Heart left ventricle (tissue), 16 donors: ENCODE results near the gene MCM5. TPM values are rescaled to one million over a fixed set of nuclear protein-coding genes. Genes with fewer than 3 reads are reported as not detected.

ENCODE experiments used
- ATAC-seq, 4 donors: fragments of 200-7000 bp; cut with Tn5 transposase; one replicate each; pipeline ENCODE4 v1.9.1; 2020 to 2022; ENCODE audit warnings: moderate library complexity in 4 of 4, mild to moderate bottlenecking in 3 of 4, moderate number of reproducible peaks in 1 of 4
- DNase-seq, 5 donors: peaks; one replicate each; pipeline ENCODE4 v3.0.0-alpha.2; 2020
- H3K27ac ChIP-seq, 12 donors: fragments of 200-600 bp; sonication (generic) in 4 of 12; one replicate each; pipeline versions ENCODE4 v1.5.0 to v1.8.0; 2016 to 2022; ENCODE audit warnings: mild to moderate bottlenecking in 2 of 12
- H3K27me3 ChIP-seq, 9 donors: fragments of 200-600 bp; sonication (generic) in 2 of 9; one replicate each; pipeline versions ENCODE4 v1.5.1 to v1.8.0; 2016 to 2022; ENCODE audit warnings: mild to moderate bottlenecking in 3 of 9
- H3K36me3 ChIP-seq, 9 donors: fragments of 200-600 bp; sonication (generic) in 2 of 9; one replicate each; pipeline versions ENCODE4 v1.5.0 to v1.8.0; 2018 to 2022; ENCODE audit warnings: mild to moderate bottlenecking in 2 of 9
- H3K4me1 ChIP-seq, 12 donors: fragments of 200-600 bp; sonication (generic) in 4 of 12; one replicate each; pipeline versions ENCODE4 v1.5.0 to v1.8.0; 2016 to 2022; ENCODE audit warnings: mild to moderate bottlenecking in 3 of 12
- H3K4me3 ChIP-seq, 12 donors: fragments of 200-600 bp; sonication (generic) in 4 of 12; one replicate each; pipeline versions ENCODE4 v1.5.0 to v1.8.0; 2017 to 2022; ENCODE audit warnings: mild to moderate bottlenecking in 9 of 12, moderate library complexity in 4 of 12
- H3K9me3 ChIP-seq, 12 donors: fragments of 200-600 bp; sonication (generic) in 4 of 12; one replicate each; pipeline versions ENCODE4 v1.5.0 to v1.8.0; 2016 to 2022; ENCODE audit warnings: mild to moderate bottlenecking in 1 of 12
- POLR2A ChIP-seq, 2 donors: fragments of 450-650 bp; IDR thresholded peaks; one replicate each; pipeline ENCODE4 v1.6.1; 2017; ENCODE audit warnings: antibody characterized with exemption in 2 of 2, mild to moderate bottlenecking in 2 of 2, moderate library complexity in 2 of 2
- WGBS, 4 donors: extraction: QIAGEN DNeasy Blood & Tissue Kit in 2 of 4; methylation state at CpG; one replicate each; pipeline versions ENCODE4 v1.1.5 to v1.1.7; 2013 to 2018; 5-methylcytosine and 5-hydroxymethylcytosine counted together
- intact Hi-C, 10 donors: fragments of 100-400 bp; cut with DNase I; formaldehyde crosslinking; loops; one replicate each; pipeline versions ENCODE4 v1.11.1 to v1.14.2; 2022
- long read RNA-seq, 3 donors: library from polyadenylated mRNA; unstranded; transcript quantifications; one replicate each; pipeline ENCODE4 v2.0.0, GENCODE V29; 2020 to 2021
- polyA plus RNA-seq, 2 donors: library from polyadenylated mRNA; stranded (reverse); fragments of 200-250 nt; gene quantifications; one replicate each; pipeline ENCODE4 v1.2.3, GENCODE V29; 2013
- total RNA-seq, 9 donors: library from RNA; depleted of rRNA in 2 of 9; stranded (reverse); fragments of >200 nt in 2 of 9; fragmentation: NEBNext Ultra II Directional in 3 of 9; extraction: Animal tissue kit (Norgen Biotek cat#: 25700) in 3 of 9; gene quantifications; one replicate each; pipeline versions ENCODE4 v1.1.0 to v1.2.4, GENCODE V29; 2016 to 2023
- TF ChIP-seq, protein P1 (sequence below), 12 donors: fragments of 200-600 bp; sonication (generic) in 4 of 12; IDR thresholded peaks; one replicate each; pipeline versions ENCODE4 v1.5.0 to v1.8.0; 2018 to 2022; ENCODE audit warnings: antibody characterized with exemption in 12 of 12, mild to moderate bottlenecking in 5 of 12
- donor health status: ischemic (EF 13 %, LVEDD 7.1; RV severe dilation, severe dysfunction).
- donor health status: healthy with polysubstance abuse.
- donor health status: DM: no; HTN: yes; CAD: no.
- donor health status: DM: no; HTN: no; CAD: no.
- donor health status: ischemic (EF 25% LVEDD 6.9; RV normal size, moderate dysfunction).
- donor health status: ischemic (EF 25% LVEDD 5.7; RV mildly dilated, moderate dysfunction).
- donor health status: healthy.
- donor health status: DM: yes; HTN: yes; CAD: no.
- donor health status: ischemic (EF 35%, LVEDD 5.7; RV mildly dilated, moderate dysfunction).
- donor health status: nonischemic (EF 11% LVEDD 7.7; RV severe dilation, severe dysfunction).
- donor health status: DM: yes; HTN: yes; CAD: no.
- donor health status: PGD.
- donor health status: ischemic (EF 29% LVEDD 5.4; RV normal size, mild dysfunction).
- donor health status: nonischemic (EF 23%, LVEDD 6.1; RV moderate dilation, normal function).

MCM5 gene
- total RNA-seq (10 to 100 TPM in 5 of 9 donors, 1 to 10 TPM in 4; 7.3 to 30.2 (median 12.3) TPM), polyA plus RNA-seq (10 to 100 TPM in 1 of 2 donors, 1 to 10 TPM in 1; 5.9 to 14.0 TPM)
- long read RNA-seq, donor 1, transcript MCM5-201 (17 exons, 3,534 nt), result major isoform, 14 of 18 reads
- long read RNA-seq, donor 1, partial matches to known transcripts, result 4 of 18 reads
- long read RNA-seq, donor 1, other reads (novel, unspliced or antisense), result 0 of 18 reads
- long read RNA-seq, donor 2, transcript MCM5-201 (17 exons, 3,534 nt), result major isoform, 44 of 79 reads
- long read RNA-seq, donor 2, partial matches to known transcripts, result 32 of 79 reads
- long read RNA-seq, donor 2, other reads (novel, unspliced or antisense), result 3 of 79 reads
- long read RNA-seq, donor 3, transcript MCM5-201 (17 exons, 3,534 nt), result major isoform, 16 of 31 reads
- long read RNA-seq, donor 3, partial matches to known transcripts, result 11 of 31 reads
- long read RNA-seq, donor 3, other reads (novel, unspliced or antisense), result 4 of 31 reads

- peaks cover 0 to 23% (median 14%) of the 10 kb centered on the region in 9 donors for H3K36me3 ChIP-seq
- no peaks in the 10 kb centered on the region for H3K9me3 ChIP-seq
- no peaks in the 10 kb centered on the region for H3K27me3 ChIP-seq
- peak within 1 kb of the TSS; percentile 47 to 99 (median 86) for H3K4me3 ChIP-seq
- H3K27ac ChIP-seq, result peak within 1 kb of the TSS in 9 of 12 donors; percentile 41 to 86 (median 55)
- ATAC-seq (peak; percentile 99 to 100 (median 99)), DNase-seq (peak; percentile 98)
- peaks cover 0 to 43% (median 9%) of the 10 kb centered on the region in 12 donors for H3K4me1 ChIP-seq
- TF ChIP-seq POLR2A (IDR thresholded peaks at IDR 0.05), result no peak
- TF ChIP-seq, protein P1, sequence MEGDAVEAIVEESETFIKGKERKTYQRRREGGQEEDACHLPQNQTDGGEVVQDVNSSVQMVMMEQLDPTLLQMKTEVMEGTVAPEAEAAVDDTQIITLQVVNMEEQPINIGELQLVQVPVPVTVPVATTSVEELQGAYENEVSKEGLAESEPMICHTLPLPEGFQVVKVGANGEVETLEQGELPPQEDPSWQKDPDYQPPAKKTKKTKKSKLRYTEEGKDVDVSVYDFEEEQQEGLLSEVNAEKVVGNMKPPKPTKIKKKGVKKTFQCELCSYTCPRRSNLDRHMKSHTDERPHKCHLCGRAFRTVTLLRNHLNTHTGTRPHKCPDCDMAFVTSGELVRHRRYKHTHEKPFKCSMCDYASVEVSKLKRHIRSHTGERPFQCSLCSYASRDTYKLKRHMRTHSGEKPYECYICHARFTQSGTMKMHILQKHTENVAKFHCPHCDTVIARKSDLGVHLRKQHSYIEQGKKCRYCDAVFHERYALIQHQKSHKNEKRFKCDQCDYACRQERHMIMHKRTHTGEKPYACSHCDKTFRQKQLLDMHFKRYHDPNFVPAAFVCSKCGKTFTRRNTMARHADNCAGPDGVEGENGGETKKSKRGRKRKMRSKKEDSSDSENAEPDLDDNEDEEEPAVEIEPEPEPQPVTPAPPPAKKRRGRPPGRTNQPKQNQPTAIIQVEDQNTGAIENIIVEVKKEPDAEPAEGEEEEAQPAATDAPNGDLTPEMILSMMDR (IDR thresholded peaks at IDR 0.05), result no peak
- intact Hi-C loops, result loop anchor here in 2 of 10 donors (1.0 to 5.0 kb wide), 2 partner anchors 48 to 50 kb away; no protein-coding TSS in a partner anchor
- WGBS, 4 donors, result 2 to 6% (median 2%) methylated on average over 26 to 64 of the region's 64 CpGs
Measured at GRCh38 chr22:35399678-35400500, at the start of gene MCM5. MCM5 (plus strand) TSS chr22:35400140; CDS start chr22:35400439, 299 bp downstream.

GRCh38 chr22:35350539-35351503, 49.1 kb upstream of the MCM5 start:
- Histone ChIP-seq H3K4me3 (peak overlapping the region; percentile 27 to 69 (median 55)), H3K4me1 (peaks cover 0 to 47% (median 11%) of the 10 kb centered on the region in 12 donors), H3K36me3 (peaks cover 0 to 25% (median 13%) of the 10 kb centered on the region in 9 donors), H3K27me3 (no peaks in the 10 kb centered on the region), H3K27ac (peak overlapping the region in 11 of 12 donors; percentile 51 to 93 (median 68)), H3K9me3 (no peaks in the 10 kb centered on the region)
- intact Hi-C loops, result loop anchor here in 9 of 10 donors (1.0 to 10.0 kb wide), 18 partner anchors 46 to 774 kb away; no protein-coding TSS in a partner anchor
- TF ChIP-seq POLR2A (IDR thresholded peaks at IDR 0.05), result peak in 1 of 2 donors; percentile 48
- TF ChIP-seq, protein P1 (IDR thresholded peaks at IDR 0.05), result peak; percentile 81 to 99 (median 92)
- peak; percentile 93 to 96 (median 94) for DNase-seq
- WGBS, 4 donors, result 1 to 2% (median 2%) methylated on average over 17 to 47 of the region's 47 CpGs
- ATAC-seq, result peak; percentile 89 to 90 (median 90)

DNA sequence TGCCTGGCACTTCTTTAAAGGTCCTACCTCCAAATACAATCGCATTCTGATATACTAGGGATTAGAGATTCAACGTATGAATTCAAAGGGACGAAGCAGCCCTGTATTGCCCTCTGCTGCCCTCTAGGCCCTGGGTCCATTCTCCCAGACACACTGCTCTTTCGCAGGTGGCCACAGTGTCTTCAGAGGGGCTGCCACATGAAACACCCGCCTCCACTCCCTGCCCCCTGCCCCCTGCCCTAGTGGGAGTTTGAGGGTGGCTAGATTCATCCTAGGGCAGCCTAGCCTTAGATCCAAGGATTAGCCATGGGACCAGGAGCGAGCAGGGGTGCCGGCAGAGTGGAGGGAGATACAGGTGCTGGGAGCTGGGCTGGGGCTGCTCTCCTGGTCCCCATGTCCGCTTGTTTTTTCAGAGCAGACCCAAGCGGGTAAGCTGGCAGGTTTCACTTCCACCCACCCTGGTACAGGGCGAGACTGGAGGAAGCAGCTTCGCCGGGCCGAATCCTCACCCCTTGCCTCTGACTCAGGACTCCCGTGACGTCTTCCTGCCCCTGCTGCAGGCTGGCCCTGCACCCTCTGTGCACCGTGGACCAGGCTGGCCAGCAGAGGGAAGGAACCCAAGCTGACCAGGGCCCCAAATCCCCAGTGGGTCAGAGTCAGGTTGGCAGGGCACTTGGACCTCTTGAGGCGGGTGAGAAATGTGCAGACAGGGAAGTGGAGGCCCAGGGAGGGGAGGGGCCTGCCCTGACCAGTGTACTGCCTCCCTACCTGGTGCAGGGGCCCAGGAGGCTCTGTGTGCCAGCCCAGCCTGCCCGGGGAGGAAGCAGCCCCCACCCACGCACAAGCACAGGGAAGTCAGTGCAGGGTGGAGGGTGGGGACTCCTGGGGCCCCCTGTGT, 47.5 kb upstream of the MCM5 start:
- Histone ChIP-seq H3K27ac (peak overlapping the region in 8 of 12 donors; percentile 22 to 93 (median 36)), H3K4me1 (peaks cover 0 to 62% (median 11%) of the 10 kb centered on the region in 12 donors), H3K36me3 (peaks cover 0 to 11% (median 2%) of the 10 kb centered on the region in 9 donors), H3K9me3 (no peaks in the 10 kb centered on the region), H3K4me3 (peak overlapping the region in 1 of 12 donors; percentile 23), H3K27me3 (no peaks in the 10 kb centered on the region)
- intact Hi-C loops, result loop anchor here in 8 of 10 donors (1.0 to 10.0 kb wide), 13 partner anchors 45 to 772 kb away; no protein-coding TSS in a partner anchor
- ATAC-seq (peak; percentile 3 to 48 (median 32)), DNase-seq (peak; percentile 73 to 87 (median 84))
- TF ChIP-seq, protein P1 (IDR thresholded peaks at IDR 0.05), result peak in 8 of 12 donors; percentile 15 to 41 (median 32)
- TF ChIP-seq POLR2A (IDR thresholded peaks at IDR 0.05), result no peak
- 42 to 65% (median 52%) methylated on average over 17 to 19 of the region's 19 CpGs for WGBS, 4 donors
